Aorta (tissue), 5 donors: ENCODE data around the gene CXXC4. TPM values are rescaled to one million over a fixed set of nuclear protein-coding genes. Genes with fewer than 3 reads are reported as not detected.

ENCODE experiments used
- ATAC-seq: fragments of 200-7000 bp; cut with Tn5 transposase; one replicate; pipeline ENCODE4 v1.9.1; 2022; ENCODE audit warnings: moderate library complexity; ENCODE audit not compliant: low FRiP score
- DNase-seq, 2 donors: peaks; one replicate each; pipeline ENCODE4 v3.0.0-alpha.2; 2020
- H3K27ac ChIP-seq, 2 donors: one replicate each; pipeline ENCODE4 v1.5.1; 2013; ENCODE audit warnings: low read length in 2 of 2, mild to moderate bottlenecking in 2 of 2, moderate library complexity in 2 of 2, control low read depth in 1 of 2, inconsistent platforms in 1 of 2, low read depth in 1 of 2
- H3K27me3 ChIP-seq, 2 donors: one replicate each; pipeline ENCODE4 v1.6.1; 2013; ENCODE audit warnings: control low read depth in 1 of 2, low read length in 1 of 2, mild to moderate bottlenecking in 1 of 2, moderate library complexity in 1 of 2; ENCODE audit not compliant: insufficient read depth in 2 of 2, control insufficient read depth in 1 of 2
- H3K36me3 ChIP-seq, 2 donors: one replicate each; pipeline ENCODE4 v1.6.1; 2013; ENCODE audit warnings: control low read depth in 1 of 2, low read length in 1 of 2, mild to moderate bottlenecking in 1 of 2; ENCODE audit not compliant: insufficient read depth in 2 of 2, control insufficient read depth in 1 of 2
- H3K4me1 ChIP-seq, 2 donors: one replicate each; pipeline ENCODE4 v1.6.1; 2013; ENCODE audit warnings: low read length in 2 of 2, control low read depth in 1 of 2, mild to moderate bottlenecking in 1 of 2, moderate library complexity in 1 of 2; ENCODE audit not compliant: insufficient read depth in 2 of 2, control insufficient read depth in 1 of 2
- H3K4me3 ChIP-seq, 2 donors: one replicate each; pipeline ENCODE4 v1.5.1; 2013; ENCODE audit warnings: low read length in 2 of 2, control low read depth in 1 of 2, mild to moderate bottlenecking in 1 of 2
- H3K9me3 ChIP-seq: one replicate; pipeline ENCODE4 v1.6.1; 2013; ENCODE audit warnings: mild to moderate bottlenecking, low read length; ENCODE audit not compliant: control insufficient read depth
- WGBS, 2 donors: extraction: QIAGEN DNeasy Blood & Tissue Kit; methylation state at CpG; one replicate each; pipeline ENCODE4 v1.1.7; 2013; 5-methylcytosine and 5-hydroxymethylcytosine counted together
- intact Hi-C, 2 donors: fragments of 100-400 bp; cut with DNase I; formaldehyde crosslinking; loops; one replicate each; pipeline versions ENCODE4 v1.14.2 to v1.15.0; 2022
- polyA plus RNA-seq, 2 donors: library from polyadenylated mRNA; stranded (reverse); fragments of 200-250 nt; gene quantifications; one replicate each; pipeline ENCODE4 v1.2.3, GENCODE V29; 2013
- total RNA-seq, 2 donors: library from RNA; stranded (reverse); fragmentation: NEBNext Ultra II Directional; extraction: Animal tissue kit (Norgen Biotek cat#: 25700); gene quantifications; one replicate each; pipeline ENCODE4 v1.2.1, GENCODE V29; 2021
- donor health status: healthy with polysubstance abuse.
- donor health status: Bipolar disorder and iron deficiency.
- donor health status: DM: no; HTN: no; CAD: no.
- donor health status: DM: no; HTN: no; CAD: no.
- donor health status: DM: yes; HTN: yes; CAD: no.

The CXXC4 gene
- total and polyA plus RNA-seq, 4 donors: 0.20 to 0.93 (median 0.61) TPM

GRCh38 chr4:104491481-104492182, 3.1 kb downstream of the CXXC4 start:
- H3K4me1 ChIP-seq: no peaks in the 10 kb centered on the region
- ATAC-seq (no peak), DNase-seq (peak; percentile 50 to 83)
- peak overlapping the region; percentile 62 to 75 for H3K4me3 ChIP-seq
- no peaks in the 10 kb centered on the region for H3K36me3 ChIP-seq
- H3K9me3 ChIP-seq: no peaks in the 10 kb centered on the region
- peaks cover 0 to 2% of the 10 kb centered on the region in 2 donors for H3K27me3 ChIP-seq
- intact Hi-C loops: no loop called here
- WGBS, 2 donors: 0 to 1% methylated on average over 35 to 47 of the region's 47 CpGs
- H3K27ac ChIP-seq: no peak overlapping the region

- intact Hi-C loops: no loop called here
- no peaks in the 10 kb centered on the region for H3K36me3 ChIP-seq
- 0 to 1% methylated on average over 23 to 54 of the region's 55 CpGs for WGBS, 2 donors
- ATAC-seq: peak; percentile 61
- H3K27ac ChIP-seq: peak overlapping the region in 1 of 2 donors; percentile 16
- H3K9me3 ChIP-seq: no peaks in the 10 kb centered on the region
- peak overlapping the region; percentile 62 to 75 for H3K4me3 ChIP-seq
- H3K27me3 ChIP-seq: peaks cover 0 to 2% of the 10 kb centered on the region in 2 donors
- DNase-seq: peak; percentile 78 to 93
- no peaks in the 10 kb centered on the region for H3K4me1 ChIP-seq
Observed at GRCh38 chr4:104490770-104491480, 3.8 kb downstream of the CXXC4 start.

GRCh38 chr4:104490096-104490769, 4.5 kb downstream of the CXXC4 start:
- intact Hi-C loops: no loop called here
- Histone ChIP-seq H3K4me3 (peak overlapping the region in 1 of 2 donors; percentile 75), H3K36me3 (no peaks in the 10 kb centered on the region), H3K4me1 (no peaks in the 10 kb centered on the region), H3K9me3 (no peaks in the 10 kb centered on the region), H3K27ac (no peak overlapping the region), H3K27me3 (peaks cover 0 to 2% of the 10 kb centered on the region in 2 donors)
- DNase-seq (no peak), ATAC-seq (no peak)
- 66 to 69% methylated on average over 7 of the region's 7 CpGs for WGBS, 2 donors

GRCh38 chr4:104489731-104490095, 5.0 kb downstream of the CXXC4 start:
- no peaks in the 10 kb centered on the region for H3K36me3 ChIP-seq

GRCh38 chr4:104488151-104488550, 6.5 kb downstream of the CXXC4 start:
- Histone ChIP-seq H3K36me3 (no peaks in the 10 kb centered on the region), H3K4me3 (no peak overlapping the region), H3K9me3 (no peaks in the 10 kb centered on the region), H3K27me3 (peaks cover 0 to 2% of the 10 kb centered on the region in 2 donors), H3K4me1 (no peaks in the 10 kb centered on the region), H3K27ac (no peak overlapping the region)
- no peak for ATAC-seq
- intact Hi-C loops: no loop called here
- 95 to 97% methylated on average over 1 of the region's 1 CpG for WGBS, 2 donors
- DNase-seq: no peak

More at GRCh38 chr4:104489731-104490095, 5.0 kb downstream of the CXXC4 start:
- H3K9me3 ChIP-seq: no peaks in the 10 kb centered on the region
- ATAC-seq: no peak
- intact Hi-C loops: no loop called here
- H3K27me3 ChIP-seq: peaks cover 0 to 2% of the 10 kb centered on the region in 2 donors
- no peak overlapping the region for H3K4me3 ChIP-seq
- no peak overlapping the region for H3K27ac ChIP-seq
- DNase-seq: no peak
- no peaks in the 10 kb centered on the region for H3K4me1 ChIP-seq

- DNase-seq (no peak), ATAC-seq (no peak)
- Histone ChIP-seq H3K36me3 (no peaks in the 10 kb centered on the region), H3K4me3 (no peak overlapping the region), H3K4me1 (no peaks in the 10 kb centered on the region), H3K27me3 (peaks cover 0 to 2% of the 10 kb centered on the region in 2 donors), H3K27ac (no peak overlapping the region), H3K9me3 (no peaks in the 10 kb centered on the region)
- intact Hi-C loops: no loop called here
- 75 to 81% methylated on average over 2 of the region's 2 CpGs for WGBS, 2 donors
Observed at GRCh38 chr4:104486716-104487504, 7.8 kb downstream of the CXXC4 start.

- no peaks in the 10 kb centered on the region for H3K36me3 ChIP-seq
- no peaks in the 10 kb centered on the region for H3K27me3 ChIP-seq
- H3K9me3 ChIP-seq: no peaks in the 10 kb centered on the region
- no peak overlapping the region for H3K4me3 ChIP-seq
- intact Hi-C loops: no loop called here
- ATAC-seq (no peak), DNase-seq (no peak)
- no peaks in the 10 kb centered on the region for H3K4me1 ChIP-seq
- H3K27ac ChIP-seq: no peak overlapping the region
- WGBS, 2 donors: 52 to 55% methylated on average over 4 of the region's 4 CpGs
Observed at GRCh38 chr4:104475652-104476051, 19.0 kb downstream of the CXXC4 start.

GRCh38 chr4:104472766-104473165, 21.9 kb downstream of the CXXC4 start:
- WGBS, 2 donors: 73 to 74% methylated on average over 1 of the region's 1 CpG
- H3K4me3 ChIP-seq: no peak overlapping the region

More at GRCh38 chr4:104472766-104473165, 21.9 kb downstream of the CXXC4 start:
- ATAC-seq (no peak), DNase-seq (no peak)
- Histone ChIP-seq H3K27ac (no peak overlapping the region), H3K27me3 (no peaks in the 10 kb centered on the region), H3K36me3 (no peaks in the 10 kb centered on the region), H3K9me3 (no peaks in the 10 kb centered on the region), H3K4me1 (no peaks in the 10 kb centered on the region)
- intact Hi-C loops: no loop called here
